Astrocyte (in vitro differentiated cells and primary cell): ENCODE measurements around the gene BCOR. TPM values are rescaled to one million over a fixed set of nuclear protein-coding genes. Genes with fewer than 3 reads are reported as not detected.

Experiments
- DNase-seq: peaks from one replicate; pipeline ENCODE4 v3.0.0-alpha.2; 2010; ENCODE audit warnings: low read depth
- FAIRE-seq: peaks from 2 replicates; lab custom pipeline; 2011; peaks lifted over from hg19 to GRCh38; lab: Jason Lieb, UNC
- H2AFZ ChIP-seq: 2 replicates; pipeline ENCODE4 v1.6.0; 2012; ENCODE audit warnings: low read depth, low read length, inconsistent platforms
- H3K27ac ChIP-seq: 2 replicates; pipeline ENCODE4 v1.5.1; 2011; ENCODE audit warnings: low read depth, low read length, inconsistent platforms
- H3K27me3 ChIP-seq: 2 replicates; pipeline ENCODE4 v1.6.0; 2011; ENCODE audit warnings: low read length, inconsistent platforms; ENCODE audit not compliant: insufficient read depth
- H3K36me3 ChIP-seq: 2 replicates; pipeline ENCODE4 v1.5.1; 2011; ENCODE audit warnings: low read length, inconsistent platforms; ENCODE audit not compliant: insufficient read depth
- H3K4me1 ChIP-seq: 2 replicates; pipeline ENCODE4 v1.5.1; 2011; ENCODE audit warnings: low read length, inconsistent platforms; ENCODE audit not compliant: insufficient read depth
- H3K4me2 ChIP-seq: 2 replicates; pipeline ENCODE4 v1.6.0; 2012; ENCODE audit warnings: low read length, inconsistent platforms
- H3K4me3 ChIP-seq: 2 replicates; pipeline ENCODE4 v1.5.1; 2011; ENCODE audit warnings: low read depth, mild to moderate bottlenecking, low read length, inconsistent platforms; ENCODE audit not compliant: insufficient read depth
- H3K79me2 ChIP-seq: 2 replicates; pipeline ENCODE4 v1.6.0; 2012; ENCODE audit warnings: mild to moderate bottlenecking, low read length, inconsistent platforms; ENCODE audit not compliant: insufficient read depth
- H3K9ac ChIP-seq: 2 replicates; pipeline ENCODE4 v1.6.0; 2012; ENCODE audit warnings: mild to moderate bottlenecking, low read length, inconsistent platforms
- H3K9me3 ChIP-seq: 2 replicates; pipeline ENCODE4 v1.5.1; 2012; ENCODE audit warnings: low read depth, mild to moderate bottlenecking, low read length, inconsistent platforms; ENCODE audit not compliant: insufficient read depth
- H4K20me1 ChIP-seq: 2 replicates; pipeline ENCODE4 v1.6.0; 2012; ENCODE audit warnings: low read length, inconsistent platforms; ENCODE audit not compliant: insufficient read depth
- H3K27ac Mint-ChIP-seq: one replicate; pipeline ENCODE4 v1.8.0; 2021; ENCODE audit warnings: mild to moderate bottlenecking, mixed read lengths; ENCODE audit not compliant: unreplicated experiment
- H3K27me3 Mint-ChIP-seq: one replicate; pipeline ENCODE4 v1.8.0; 2021; ENCODE audit warnings: low read depth, mixed read lengths; ENCODE audit not compliant: unreplicated experiment
- H3K36me3 Mint-ChIP-seq: one replicate; pipeline ENCODE4 v1.8.0; 2021; ENCODE audit warnings: low read depth, mixed read lengths; ENCODE audit not compliant: unreplicated experiment
- H3K4me1 Mint-ChIP-seq: one replicate; pipeline ENCODE4 v1.8.0; 2021; ENCODE audit warnings: low read depth, mixed read lengths; ENCODE audit not compliant: unreplicated experiment
- H3K4me3 Mint-ChIP-seq: one replicate; pipeline ENCODE4 v1.8.0; 2021; ENCODE audit warnings: mild to moderate bottlenecking, moderate library complexity, mixed read lengths; ENCODE audit not compliant: unreplicated experiment
- H3K9me3 Mint-ChIP-seq: one replicate; pipeline ENCODE4 v1.8.0; 2021; ENCODE audit warnings: mild to moderate bottlenecking, mixed read lengths; ENCODE audit not compliant: unreplicated experiment
- EZH2 ChIP-seq: IDR thresholded peaks from 2 replicates; pipeline ENCODE4 v1.6.1; 2012; ENCODE audit warnings: mild to moderate bottlenecking, low read length, inconsistent platforms; ENCODE audit not compliant: insufficient read depth
- total RNA-seq: library from RNA; stranded (reverse); gene quantifications from 2 replicates; pipeline ENCODE4 v1.2.1, GENCODE V29; 2021
- TF ChIP-seq, protein P1 (sequence below): IDR thresholded peaks from 2 replicates; pipeline ENCODE4 v1.5.1; 2011; ENCODE audit warnings: low read depth, mild to moderate bottlenecking, inconsistent platforms, low read length, moderate library complexity; ENCODE audit not compliant: insufficient read depth

BCOR gene
- total RNA-seq, 1 donor from 2014 or later = 9.0 TPM

DNA sequence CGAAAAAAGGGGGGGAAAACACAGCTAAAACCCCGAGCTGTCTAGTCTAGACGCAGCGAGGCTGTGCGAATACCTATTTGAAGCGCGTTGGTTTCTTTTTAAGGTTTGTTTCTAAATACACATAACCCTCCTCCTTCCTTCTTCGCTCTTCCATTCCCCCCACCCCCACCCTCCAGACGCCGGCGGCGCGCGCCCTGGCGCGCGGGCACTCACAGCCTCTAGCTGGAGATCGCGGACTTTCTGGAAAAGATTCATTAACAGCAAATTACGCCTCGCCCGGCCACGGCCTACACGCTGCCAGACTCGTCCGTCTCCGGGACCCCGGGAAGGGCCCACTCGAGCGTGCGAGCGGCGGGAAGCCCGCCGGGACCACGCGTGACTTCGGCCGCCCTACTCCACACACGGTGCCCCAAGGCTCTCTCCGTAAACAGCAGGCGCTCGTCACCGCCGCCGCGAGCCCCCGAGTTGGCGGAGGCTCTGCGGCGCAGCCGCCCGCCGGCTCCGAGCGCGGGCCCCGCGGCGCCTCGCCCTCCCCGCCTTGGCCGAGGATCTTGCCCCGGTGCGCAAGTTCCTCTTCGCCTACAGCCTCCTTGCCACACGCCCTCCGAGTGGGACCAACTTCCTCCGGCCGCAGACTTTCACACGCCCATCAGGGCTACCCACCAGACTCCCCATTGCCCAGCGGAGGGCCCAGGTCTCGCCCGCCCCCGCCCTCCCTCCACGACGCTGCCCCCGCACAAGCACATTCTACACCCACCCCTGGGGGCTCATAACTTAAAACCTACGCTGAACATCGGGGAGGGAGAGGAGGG lies 2.0 kb downstream of the BCOR start:
- H3K9ac ChIP-seq = peak overlapping the region; percentile 74
- FAIRE-seq (no peak), DNase-seq (no peak)
- peak overlapping the region; percentile 59 for H3K4me3 ChIP-seq
- peaks cover 36% of the 10 kb centered on the region for H4K20me1 ChIP-seq
- H3K27me3 Mint-ChIP-seq = peaks cover 1% of the 10 kb centered on the region
- no peaks in the 10 kb centered on the region for H3K9me3 ChIP-seq
- no peak for TF ChIP-seq EZH2
- TF ChIP-seq, protein P1, sequence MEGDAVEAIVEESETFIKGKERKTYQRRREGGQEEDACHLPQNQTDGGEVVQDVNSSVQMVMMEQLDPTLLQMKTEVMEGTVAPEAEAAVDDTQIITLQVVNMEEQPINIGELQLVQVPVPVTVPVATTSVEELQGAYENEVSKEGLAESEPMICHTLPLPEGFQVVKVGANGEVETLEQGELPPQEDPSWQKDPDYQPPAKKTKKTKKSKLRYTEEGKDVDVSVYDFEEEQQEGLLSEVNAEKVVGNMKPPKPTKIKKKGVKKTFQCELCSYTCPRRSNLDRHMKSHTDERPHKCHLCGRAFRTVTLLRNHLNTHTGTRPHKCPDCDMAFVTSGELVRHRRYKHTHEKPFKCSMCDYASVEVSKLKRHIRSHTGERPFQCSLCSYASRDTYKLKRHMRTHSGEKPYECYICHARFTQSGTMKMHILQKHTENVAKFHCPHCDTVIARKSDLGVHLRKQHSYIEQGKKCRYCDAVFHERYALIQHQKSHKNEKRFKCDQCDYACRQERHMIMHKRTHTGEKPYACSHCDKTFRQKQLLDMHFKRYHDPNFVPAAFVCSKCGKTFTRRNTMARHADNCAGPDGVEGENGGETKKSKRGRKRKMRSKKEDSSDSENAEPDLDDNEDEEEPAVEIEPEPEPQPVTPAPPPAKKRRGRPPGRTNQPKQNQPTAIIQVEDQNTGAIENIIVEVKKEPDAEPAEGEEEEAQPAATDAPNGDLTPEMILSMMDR = no peak
- H3K27ac ChIP-seq = no peak overlapping the region
- no peaks in the 10 kb centered on the region for H3K9me3 Mint-ChIP-seq
- peak overlapping the region; percentile 92 for H3K4me2 ChIP-seq
- H3K27ac Mint-ChIP-seq = peak overlapping the region; percentile 81
- peaks cover 20% of the 10 kb centered on the region for H3K4me1 ChIP-seq
- peaks cover 51% of the 10 kb centered on the region for H3K79me2 ChIP-seq
- no peaks in the 10 kb centered on the region for H3K36me3 ChIP-seq
- H3K27me3 ChIP-seq = no peaks in the 10 kb centered on the region
- H3K4me1 Mint-ChIP-seq = peaks cover 10% of the 10 kb centered on the region
- no peaks in the 10 kb centered on the region for H3K36me3 Mint-ChIP-seq
- H3K4me3 Mint-ChIP-seq = peak overlapping the region; percentile 88
- H2AFZ ChIP-seq = no peak overlapping the region

DNA sequence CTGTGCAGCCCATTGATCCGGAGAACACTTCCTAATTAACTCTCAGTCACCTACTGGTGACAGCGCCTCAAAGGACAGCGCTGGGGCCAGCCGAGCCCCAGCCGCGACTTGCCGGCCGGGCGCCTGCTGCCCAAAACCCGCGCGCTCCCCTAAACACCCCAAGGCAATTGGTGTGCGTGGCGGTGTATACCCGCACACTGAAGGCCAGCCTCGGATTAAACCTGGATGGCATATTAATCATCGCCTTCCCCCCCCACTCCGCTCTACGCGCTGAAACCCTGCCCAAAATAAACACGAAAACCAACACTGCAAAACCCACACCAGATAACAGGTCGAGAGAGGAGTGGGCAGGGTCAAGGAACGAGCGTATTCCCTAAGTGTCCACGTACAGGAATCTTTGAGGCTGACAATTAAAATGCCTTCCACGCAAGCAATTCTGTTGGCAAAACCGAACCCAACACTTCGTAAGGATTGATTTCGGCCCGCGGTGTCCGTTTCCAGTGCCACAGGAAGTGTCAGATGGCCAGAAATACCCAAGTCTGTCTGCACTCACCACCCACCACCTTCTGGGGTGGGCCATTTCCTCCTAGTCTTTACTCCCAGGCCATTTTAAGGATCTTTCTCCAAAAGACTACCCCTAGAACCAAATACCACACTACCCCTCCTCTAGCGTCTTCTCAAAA lies 2.7 kb downstream of the BCOR start:
- peaks cover 2% of the 10 kb centered on the region for H3K27me3 Mint-ChIP-seq
- H4K20me1 ChIP-seq = peaks cover 36% of the 10 kb centered on the region
- H3K36me3 ChIP-seq = no peaks in the 10 kb centered on the region
- H3K36me3 Mint-ChIP-seq = no peaks in the 10 kb centered on the region
- H3K4me3 ChIP-seq = peak overlapping the region; percentile 59
- H3K9ac ChIP-seq = peak overlapping the region; percentile 74
- peak overlapping the region; percentile 88 for H3K4me3 Mint-ChIP-seq
- H3K4me2 ChIP-seq = peak overlapping the region; percentile 92
- peak; percentile 84 for FAIRE-seq
- H3K9me3 ChIP-seq = no peaks in the 10 kb centered on the region
- H3K27me3 ChIP-seq = no peaks in the 10 kb centered on the region
- H3K27ac ChIP-seq = no peak overlapping the region
- H3K27ac Mint-ChIP-seq = peak overlapping the region; percentile 81
- H3K79me2 ChIP-seq = peaks cover 55% of the 10 kb centered on the region
- TF ChIP-seq EZH2 = no peak
- TF ChIP-seq, protein P1 = no peak
- H3K4me1 Mint-ChIP-seq = peaks cover 10% of the 10 kb centered on the region
- DNase-seq = no peak
- H3K9me3 Mint-ChIP-seq = no peaks in the 10 kb centered on the region
- H3K4me1 ChIP-seq = peaks cover 17% of the 10 kb centered on the region
- H2AFZ ChIP-seq = no peak overlapping the region
